GM12878 (cell line): ENCODE results near the gene CBFA2T3. TPM values are rescaled to one million over a fixed set of nuclear protein-coding genes. Genes with fewer than 3 reads are reported as not detected.

Experiments
- ATAC-seq: fragments of 200-7000 bp; cut with Tn5 transposase; 3 replicates; pipeline ENCODE4 v1.9.1; 2020; ENCODE audit warnings: mild to moderate bottlenecking, moderate library complexity
- BruUV-seq: library from RNA; stranded (reverse); fragments of 400-500 nt; replicated peaks from 2 replicates; lab custom pipeline; 2021; lab: Mats Ljungman, UMichigan
- CTCF ChIA-PET: fragments of 300-600 bp; sonication (Branson Sonifier 250); formaldehyde crosslinking; extraction: SDS; loops from one replicate; lab custom pipeline; 2021; ENCODE audit warnings: inconsistent platforms; lab: Yijun Ruan, JAX
- POLR2A ChIA-PET: fragments of 350-600 bp; formaldehyde crosslinking; extraction: SDS; loops from one replicate; lab custom pipeline; 2021; ENCODE audit warnings: inconsistent platforms; lab: Charles Lee
- RAD21 ChIA-PET: fragments of 300-600 bp; sonication (Branson Sonifier 250); formaldehyde crosslinking; loops from one replicate; lab custom pipeline; 2023; ENCODE audit warnings: antibody characterized with exemption; ENCODE audit not compliant: unreplicated experiment; lab: Charles Lee
- SMC1A ChIA-PET: fragments of 300-600 bp; sonication (Branson Sonifier 250); formaldehyde crosslinking; loops from one replicate; lab custom pipeline; 2023; ENCODE audit not compliant: unreplicated experiment, uncharacterized antibody; lab: Charles Lee
- DNase-seq: peaks from one replicate; pipeline ENCODE4 v3.0.0-alpha.2; 2011; ENCODE audit warnings: low read depth, low spot score
- FAIRE-seq: peaks from 3 replicates; lab custom pipeline; 2011; peaks lifted over from hg19 to GRCh38; lab: Jason Lieb, UNC
- H2AFZ ChIP-seq: 2 replicates; pipeline ENCODE4 v1.6.0; 2011; ENCODE audit warnings: low read depth, low read length, control low read depth; ENCODE audit not compliant: control insufficient read depth
- H3K27ac ChIP-seq: 2 replicates; pipeline ENCODE4 v1.5.1; 2011; ENCODE audit warnings: control low read depth; ENCODE audit not compliant: control insufficient read depth, insufficient read depth
- H3K27me3 ChIP-seq, 2 experiments: replicated peaks in 1 of 2; 2 replicates each; pipeline versions ENCODE4 v1.6.0 to v1.6.1; 2011; ENCODE audit warnings: low read length in 1 of 2; ENCODE audit not compliant: control insufficient read depth in 2 of 2, insufficient read depth in 2 of 2
- H3K36me3 ChIP-seq, 2 experiments: 2 replicates each; pipeline ENCODE4 v1.5.1; 2011; ENCODE audit warnings: low read length in 1 of 2; ENCODE audit not compliant: control insufficient read depth in 2 of 2, insufficient read depth in 2 of 2
- H3K4me1 ChIP-seq: 2 replicates; pipeline ENCODE4 v1.6.1; 2011; ENCODE audit warnings: mild to moderate bottlenecking, low read length, moderate library complexity, mixed read lengths; ENCODE audit not compliant: control insufficient read depth, insufficient read depth
- H3K4me2 ChIP-seq: 2 replicates; pipeline ENCODE4 v1.6.0; 2011; ENCODE audit warnings: control low read depth; ENCODE audit not compliant: control insufficient read depth, insufficient read depth
- H3K4me3 ChIP-seq: fragments of 200-600 bp; sonication (generic); 2 replicates; pipeline ENCODE4 v1.5.1; 2016
- H3K79me2 ChIP-seq: 2 replicates; pipeline ENCODE4 v1.6.0; 2011; ENCODE audit warnings: low read length; ENCODE audit not compliant: control insufficient read depth, insufficient read depth
- H3K9ac ChIP-seq: 2 replicates; pipeline ENCODE4 v1.8.0; 2011; ENCODE audit warnings: low read length, control low read depth, mixed read lengths; ENCODE audit not compliant: control insufficient read depth, insufficient read depth
- H3K9me3 ChIP-seq: replicated peaks from 3 replicates; pipeline ENCODE4 v1.5.1; 2011; ENCODE audit warnings: mild to moderate bottlenecking, low read length; ENCODE audit not compliant: control insufficient read depth, insufficient read depth
- H4K20me1 ChIP-seq: 2 replicates; pipeline ENCODE4 v1.6.0; 2011; ENCODE audit not compliant: control insufficient read depth, insufficient read depth
- CHD2 ChIP-seq: IDR thresholded peaks from 2 replicates; pipeline ENCODE4 v1.6.1; 2011; ENCODE audit warnings: low read depth, low read length, improper control_type of control experiment, borderline replicate concordance
- FOXM1 ChIP-seq: IDR thresholded peaks from 2 replicates; pipeline ENCODE4 v1.6.1; 2012; ENCODE audit warnings: low read depth, mild to moderate bottlenecking, inconsistent platforms, low read length, moderate library complexity
- GABPA ChIP-seq: IDR thresholded peaks from 2 replicates; pipeline ENCODE4 v1.6.1; 2014; ENCODE audit warnings: antibody characterized with exemption, low read depth, mild to moderate bottlenecking, inconsistent platforms
- IKZF2 ChIP-seq, 2 experiments: fragments of 450-650 bp; IDR thresholded peaks; 2 replicates each; pipeline ENCODE4 v1.6.1; 2017; ENCODE audit warnings: mild to moderate bottlenecking in 2 of 2, moderate library complexity in 2 of 2
- SIX5 ChIP-seq: IDR thresholded peaks from 2 replicates; pipeline ENCODE4 v1.6.1; 2011; ENCODE audit warnings: mild to moderate bottlenecking, low read depth, low read length, moderate library complexity; ENCODE audit not compliant: severe bottlenecking
- TCF7 ChIP-seq: IDR thresholded peaks from 2 replicates; pipeline ENCODE4 v1.6.1; 2014; ENCODE audit warnings: antibody characterized with exemption, borderline replicate concordance
- USF2 ChIP-seq: IDR thresholded peaks from 2 replicates; pipeline ENCODE4 v1.6.1; 2011; ENCODE audit warnings: low read depth, low read length, improper control_type of control experiment, borderline replicate concordance
- ZNF687 ChIP-seq: fragments of 450-650 bp; IDR thresholded peaks from 2 replicates; pipeline ENCODE4 v1.6.1; 2017; ENCODE audit warnings: mild to moderate bottlenecking, moderate library complexity
- WGBS: methylation state at CpG from one replicate; pipeline ENCODE4 v1.1.6; 2016; ENCODE audit warnings: low lambda C conversion rate; ENCODE audit not compliant: insufficient replicate concordance, insufficient coverage; ENCODE audit errors: missing lambda C conversion rate; 5-methylcytosine and 5-hydroxymethylcytosine counted together
- in situ Hi-C: fragments of 300-500 bp; cut with MboI; formaldehyde crosslinking; loops from 9 replicates; pipeline ENCODE4 v1.14.3; 2018; ENCODE audit warnings: mixed read lengths
- intact Hi-C: fragments of 100-400 bp; cut with micrococcal nuclease; formaldehyde crosslinking; loops from one replicate; pipeline ENCODE4 v1.14.2; 2022; ENCODE audit not compliant: unreplicated experiment
- polyA plus RNA-seq, 11 experiments: library from polyadenylated mRNA; depleted of rRNA in 4 of 11; unstranded in 6 of 11; stranded (reverse) in 5 of 11; fragments of >200 nt; fragmentation: Nextera tagmentation in 4 of 11; fragmentation: Illumina TruSeq in 1 of 11; extraction: Ambion mirVana in 4 of 11; extraction: Trizol in 1 of 11; gene quantifications; 1 replicate in 1 of 11; 2 replicates in 10 of 11; pipeline versions ENCODE4 v1.2.1 to v1.2.3, GENCODE V29; 2011 to 2016; ENCODE audit warnings: inconsistent platforms in 2 of 11, missing spikeins in 2 of 11, low read depth in 1 of 11
- total RNA-seq, 4 experiments: library from RNA; depleted of rRNA in 3 of 4; stranded (reverse); fragments of >200 nt in 3 of 4; fragmentation: Illumina TruSeq in 1 of 4; extraction: Trizol in 1 of 4; gene quantifications; 2 replicates each; pipeline versions ENCODE4 v1.2.1 to v1.2.3, GENCODE V29; 2013 to 2021

CBFA2T3 gene
- total and polyA plus RNA-seq, 10 of the 15 experiments (the other 5 are each of a cell fraction or from before 2014, with no cell fraction given): 0.69 to 42.6 (median 4.5) TPM

GRCh38 chr16:88907768-88908167 lies 69.2 kb downstream of the CBFA2T3 start:
- Histone ChIP-seq H3K4me3 (no peak overlapping the region), H3K79me2 (no peaks in the 10 kb centered on the region; the same call in 1 of the 2 replicates), H3K27me3 (no peaks in the 10 kb centered on the region), H3K4me1 (no peaks in the 10 kb centered on the region; the same call in 1 of the 2 replicates), H3K36me3 (no peaks in the 10 kb centered on the region; a peak in 1 of 4 replicates), H4K20me1 (peaks cover 3% of the 10 kb centered on the region; the same call in 1 of the 2 replicates), H3K27ac (no peak overlapping the region), H2AFZ (no peak overlapping the region), H3K9me3 (no peaks in the 10 kb centered on the region), H3K4me2 (no peak overlapping the region), H3K9ac (no peak overlapping the region)
- FAIRE-seq (no peak), ATAC-seq (no peak), DNase-seq (no peak)
- RAD21 ChIA-PET: no interaction called here
- SMC1A ChIA-PET: no interaction called here
- no TSS peak for BruUV-seq
- TF ChIP-seq ZNF687 (no peak), GABPA (no peak), CHD2 (no peak), FOXM1 (no peak), USF2 (no peak), IKZF2 (IDR thresholded peaks at IDR 0.05) (no peak), SIX5 (no peak), TCF7 (no peak)
- intact Hi-C loops: no loop called here
- 54% methylated on average over 4 of the region's 4 CpGs for WGBS
- CTCF ChIA-PET: no interaction called here
- POLR2A ChIA-PET: no interaction called here
- in situ Hi-C loops: no loop called here
